K562 (cell line): ENCODE results near the gene MTMR6. TPM values are rescaled to one million over a fixed set of nuclear protein-coding genes. Genes with fewer than 3 reads are reported as not detected.
A peak's percentile ranks its signal among the peaks of the same experiment; 100 is the strongest.

Experiments
- ATAC-seq: fragments of 200-7000 bp; cut with Tn5 transposase; 3 replicates; pipeline ENCODE4 v1.9.1; 2020; ENCODE audit warnings: moderate library complexity
- BruUV-seq: library from RNA; stranded (reverse); fragments of 400-500 nt; replicated peaks from 2 replicates; lab custom pipeline; 2021; lab: Mats Ljungman, UMichigan
- CTCF ChIA-PET: fragments of 300-600 bp; formaldehyde crosslinking; extraction: SDS; loops from one replicate; lab custom pipeline; 2021; ENCODE audit warnings: low intra/inter-chr PET ratio; lab: Yijun Ruan, JAX
- POLR2A ChIA-PET: fragments of 300-600, 350-650 bp; sonication (Branson Sonifier 250); formaldehyde crosslinking; extraction: SDS; loops from one replicate; lab custom pipeline; 2021; ENCODE audit warnings: antibody characterized with exemption, inconsistent platforms; lab: Yijun Ruan, JAX
- DNase-seq, 4 experiments: peaks; one replicate each; pipeline versions ENCODE4 v3.0.0 to v3.0.0-alpha.2; 2011 to 2018; ENCODE audit warnings: low spot score in 3 of 4, mixed read lengths in 3 of 4; ENCODE audit errors: extremely low read depth in 1 of 4
- FAIRE-seq: peaks from 2 replicates; lab custom pipeline; 2011; peaks lifted over from hg19 to GRCh38; lab: Jason Lieb, UNC
- H2AFZ ChIP-seq: 2 replicates; pipeline ENCODE4 v1.6.0; 2011; ENCODE audit warnings: low read depth, low read length, control low read depth, inconsistent platforms
- H3K27ac ChIP-seq: fragments of 200-600 bp; 3 replicates; pipeline ENCODE4 v1.8.0; 2011; ENCODE audit warnings: low read depth, mild to moderate bottlenecking, control low read depth, inconsistent platforms, low read length, moderate library complexity, mixed read lengths; ENCODE audit errors: extremely low read depth
- H3K27me3 ChIP-seq, 2 experiments: fragments of 300-600 bp in 1 of 2; 2 replicates in 1 of 2; 3 replicates in 1 of 2; pipeline versions ENCODE4 v1.6.0 to v1.8.0; 2011; ENCODE audit warnings: inconsistent platforms in 2 of 2, low read length in 2 of 2, mild to moderate bottlenecking in 1 of 2, mixed read lengths in 1 of 2, moderate library complexity in 1 of 2; ENCODE audit not compliant: control insufficient read depth in 2 of 2, insufficient read depth in 2 of 2
- H3K36me3 ChIP-seq: fragments of 300-600 bp; 3 replicates; pipeline ENCODE4 v1.8.0; 2011; ENCODE audit warnings: mild to moderate bottlenecking, low read length, inconsistent platforms; ENCODE audit not compliant: control insufficient read depth, insufficient read depth
- H3K4me1 ChIP-seq, 2 experiments: fragments of 200-600 bp in 1 of 2; replicated peaks in 1 of 2; 2 replicates in 1 of 2; 3 replicates in 1 of 2; pipeline versions ENCODE4 v1.5.1 to v1.8.0; 2011; ENCODE audit warnings: inconsistent platforms in 2 of 2, low read length in 2 of 2, mild to moderate bottlenecking in 1 of 2, mixed read lengths in 1 of 2, moderate library complexity in 1 of 2; ENCODE audit not compliant: control insufficient read depth in 2 of 2, insufficient read depth in 2 of 2
- H3K4me2 ChIP-seq: 2 replicates; pipeline ENCODE4 v1.6.1; 2011; ENCODE audit warnings: low read length, control low read depth, inconsistent platforms, mixed read lengths; ENCODE audit not compliant: insufficient read depth
- H3K4me3 ChIP-seq: fragments of 200-600 bp; sonication (generic), shearing (Covaris generic); 2 replicates; pipeline ENCODE4 v1.5.1; 2016; ENCODE audit warnings: control low read depth, inconsistent platforms
- H3K79me2 ChIP-seq: fragments of 200-600 bp; 3 replicates; pipeline ENCODE4 v1.8.0; 2011; ENCODE audit warnings: low read length, inconsistent platforms; ENCODE audit not compliant: control insufficient read depth, insufficient read depth
- H3K9ac ChIP-seq, 2 experiments: 2 replicates each; pipeline versions ENCODE4 v1.6.0 to v1.6.1; 2011; ENCODE audit warnings: low read depth in 2 of 2, low read length in 2 of 2, control low read depth in 1 of 2, inconsistent platforms in 1 of 2, mild to moderate bottlenecking in 1 of 2, mixed read lengths in 1 of 2; ENCODE audit not compliant: insufficient read depth in 1 of 2
- H3K9me1 ChIP-seq: one replicate; pipeline ENCODE4 v1.6.0; 2011; ENCODE audit warnings: inconsistent platforms, mild to moderate bottlenecking, low read length, moderate library complexity; ENCODE audit not compliant: control insufficient read depth, insufficient read depth
- H3K9me3 ChIP-seq: replicated peaks from 2 replicates; pipeline ENCODE4 v1.5.1; 2011; ENCODE audit warnings: low read depth, low read length, inconsistent platforms; ENCODE audit not compliant: control insufficient read depth, insufficient read depth
- H4K20me1 ChIP-seq: replicated peaks from 2 replicates; pipeline ENCODE4 v1.6.1; 2011; ENCODE audit warnings: low read length, inconsistent platforms, mixed read lengths; ENCODE audit not compliant: control insufficient read depth, insufficient read depth
- BHLHE40 ChIP-seq: IDR thresholded peaks from 2 replicates; pipeline ENCODE4 v1.6.1; 2011; ENCODE audit warnings: low read length, improper control_type of control experiment
- BRD4 ChIP-seq: fragments of 200-600 bp; sonication (generic); IDR thresholded peaks from 2 replicates; pipeline ENCODE4 v1.6.1; 2017; ENCODE audit warnings: inconsistent platforms
- DMBX1 ChIP-seq: fragments of 250-450 bp; sonication (Bioruptor Pico); IDR thresholded peaks from 2 replicates; pipeline ENCODE4 v1.8.0; 2022; ENCODE audit warnings: inconsistent platforms, mild to moderate bottlenecking, moderate library complexity, borderline replicate concordance
- ERF ChIP-seq: fragments of 450-650 bp; formaldehyde crosslinking; IDR thresholded peaks from 2 replicates; pipeline ENCODE4 v1.4.0; 2020; ENCODE audit warnings: mild to moderate bottlenecking, mixed read lengths
- HMGXB4 ChIP-seq: sonication (generic); formaldehyde crosslinking; IDR thresholded peaks from 2 replicates; pipeline ENCODE4 v1.8.1; 2023; ENCODE audit warnings: mild to moderate bottlenecking, missing genetic modification reagents
- KDM1A ChIP-seq, 2 experiments: fragments of 450-650 bp; IDR thresholded peaks; 2 replicates each; pipeline ENCODE4 v1.6.1; 2016; ENCODE audit warnings: mild to moderate bottlenecking in 2 of 2
- NCOA4 ChIP-seq: fragments of 450-650 bp; IDR thresholded peaks from 2 replicates; pipeline ENCODE4 v1.6.1; 2018; ENCODE audit warnings: mild to moderate bottlenecking; ENCODE audit not compliant: partially characterized antibody
- PBX2 ChIP-seq, 2 experiments: IDR thresholded peaks in 1 of 2; conservative IDR thresholded peaks in 1 of 2; 2 replicates each; pipeline ENCODE4 v1.6.1; 2016; ENCODE audit warnings: low read depth in 2 of 2, mild to moderate bottlenecking in 1 of 2, missing compliant biosample characterization in 1 of 2, missing genetic modification characterization in 1 of 2, moderate library complexity in 1 of 2
- SP1 ChIP-seq: sonication (generic); formaldehyde crosslinking; IDR thresholded peaks from 2 replicates; pipeline ENCODE4 v1.8.1; 2022; ENCODE audit warnings: mild to moderate bottlenecking, missing genetic modification reagents
- TAL1 ChIP-seq: fragments of 450-650 bp; IDR thresholded peaks from 2 replicates; pipeline ENCODE4 v1.6.1; 2016; ENCODE audit warnings: mild to moderate bottlenecking
- TRIM24 ChIP-seq, 2 experiments: fragments of 450-650 bp; IDR thresholded peaks; 2 replicates each; pipeline ENCODE4 v1.6.1; 2016
- ZNF445 ChIP-seq: fragments of 250-450 bp; sonication (Bioruptor Pico); IDR thresholded peaks from 2 replicates; pipeline ENCODE4 v1.4.0; 2020; ENCODE audit warnings: low read depth, mild to moderate bottlenecking, moderate library complexity
- ZNF699 ChIP-seq: fragments of 250-450 bp; sonication (Bioruptor Pico); IDR thresholded peaks from 2 replicates; pipeline ENCODE4 v1.8.0; 2021; ENCODE audit warnings: mild to moderate bottlenecking, moderate library complexity; ENCODE audit not compliant: insufficient replicate concordance
- WGBS: fragments of 100-300 bp; shearing (Covaris generic); methylation state at CpG from one replicate; pipeline ENCODE4 v1.1.6; 2016; ENCODE audit warnings: low coverage, mixed read lengths; ENCODE audit not compliant: insufficient coverage; ENCODE audit errors: missing lambda C conversion rate; 5-methylcytosine and 5-hydroxymethylcytosine counted together
- in situ Hi-C: fragments of 300-500 bp; cut with MboI; formaldehyde crosslinking; loops from 4 replicates; pipeline ENCODE4 v1.15.0; 2018; ENCODE audit warnings: inconsistent platforms, mixed read lengths
- intact Hi-C: fragments of 100-400 bp; cut with micrococcal nuclease; formaldehyde crosslinking; loops from 2 replicates; pipeline ENCODE4 v1.14.2; 2022
- polyA plus RNA-seq, 8 experiments: library from polyadenylated mRNA; depleted of rRNA in 4 of 8; stranded (reverse) in 5 of 8; unstranded in 3 of 8; fragments of >200 nt; fragmentation: Nextera tagmentation in 2 of 8; fragmentation: Illumina TruSeq in 1 of 8; extraction: Ambion mirVana in 2 of 8; extraction: Trizol in 1 of 8; gene quantifications; 2 replicates each; pipeline versions ENCODE4 v1.2.1 to v1.2.3, GENCODE V29; 2011 to 2014; ENCODE audit warnings: inconsistent platforms in 1 of 8, missing spikeins in 1 of 8
- total RNA-seq, 7 experiments: library from RNA; depleted of rRNA in 6 of 7; stranded (reverse); fragments of >200 nt in 6 of 7; fragmentation: Illumina TruSeq in 2 of 7; extraction: Trizol in 2 of 7; gene quantifications; 2 replicates each; pipeline versions ENCODE4 v1.2.1 to v1.2.3, GENCODE V29; 2011 to 2021; ENCODE audit warnings: low replicate concordance in 1 of 7

MTMR6 gene
- total and polyA plus RNA-seq, 9 of the 15 experiments (the other 6 are each of a cell fraction or from before 2014, with no cell fraction given), result 3.9 to 10.8 (median 7.7) TPM

GRCh38 chr13:25281935-25282332 lies 5.4 kb downstream of the MTMR6 start:
- Histone ChIP-seq H3K4me1 (peaks cover 2 to 3% of the 10 kb centered on the region in 2 experiments; a peak in 3 of 5 replicates), H3K79me2 (peaks cover 14% of the 10 kb centered on the region), H3K4me2 (no peak overlapping the region), H4K20me1 (no peaks in the 10 kb centered on the region), H3K27me3 (no peaks in the 10 kb centered on the region), H3K27ac (no peak overlapping the region), H3K4me3 (no peak overlapping the region), H3K9ac (no peak overlapping the region), H2AFZ (no peak overlapping the region), H3K9me1 (no peaks in the 10 kb centered on the region), H3K36me3 (no peaks in the 10 kb centered on the region), H3K9me3 (no peaks in the 10 kb centered on the region)
- in situ Hi-C loops, result no loop called here
- BruUV-seq, result no TSS peak
- WGBS, result 63% methylated on average over 1 of the region's 1 CpG
- TF ChIP-seq SP1 (CRISPR knock-in tag) (no peak), TAL1 (no peak), PBX2 (CRISPR knock-in tag; IDR thresholded peaks at IDR 0.05; ENCODE audit: low read depth) (no peak), PBX2 (tag; conservative IDR thresholded peaks at IDR 0.05; ENCODE audit: low read depth) (no peak), ERF (CRISPR knock-in tag) (no peak), DMBX1 (CRISPR knock-in tag) (no peak), HMGXB4 (CRISPR knock-in tag) (no peak), BHLHE40 (no peak), ZNF445 (CRISPR knock-in tag) (no peak), NCOA4 (no peak), TRIM24 (IDR thresholded peaks at IDR 0.05) (no peak), ZNF699 (CRISPR knock-in tag) (no peak), KDM1A (IDR thresholded peaks at IDR 0.05) (no peak), BRD4 (no peak)
- DNase-seq (no peak), ATAC-seq (peak; percentile 12; the same call in 2 of the 3 replicates), FAIRE-seq (no peak)
- ChIA-PET CTCF (no interaction called here), POLR2A (no interaction called here)
- intact Hi-C loops, result no loop called here
